HG02840 (cell line): Measurements from ENCODE around the gene TNNT2.

ENCODE experiments used
- ATAC-seq: cut with Tn5 transposase; IDR thresholded peaks from one replicate; pipeline ENCODE4 v1.9.1; 2021; ENCODE audit warnings: mild to moderate bottlenecking, moderate library complexity, moderate number of reproducible peaks; ENCODE audit not compliant: unreplicated experiment, low FRiP score

TNNT2 gene

GRCh38 chr1:201320168-201320788 is 57.2 kb downstream of the TNNT2 start:
- no peak for ATAC-seq

DNA sequence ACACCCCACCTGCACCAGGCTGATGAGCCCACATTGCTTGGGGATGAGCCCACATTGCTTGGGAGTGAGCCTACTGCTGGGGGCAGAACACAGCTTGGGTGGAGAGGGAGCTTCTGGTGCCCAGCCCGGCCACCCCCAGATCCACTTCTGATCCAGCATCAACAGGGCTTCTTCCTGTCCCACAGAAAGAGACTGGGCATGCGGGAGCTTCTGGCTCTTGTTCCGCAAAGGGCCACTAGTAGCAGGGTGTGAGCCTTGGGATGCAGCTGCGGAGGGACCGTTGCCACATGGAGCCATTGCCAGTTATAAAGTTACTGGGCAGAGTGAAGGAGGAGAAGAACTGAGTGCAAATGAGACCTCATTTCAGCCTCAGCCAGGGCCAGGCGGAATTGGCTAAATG is 57.8 kb downstream of the TNNT2 start:
- no peak for ATAC-seq

DNA sequence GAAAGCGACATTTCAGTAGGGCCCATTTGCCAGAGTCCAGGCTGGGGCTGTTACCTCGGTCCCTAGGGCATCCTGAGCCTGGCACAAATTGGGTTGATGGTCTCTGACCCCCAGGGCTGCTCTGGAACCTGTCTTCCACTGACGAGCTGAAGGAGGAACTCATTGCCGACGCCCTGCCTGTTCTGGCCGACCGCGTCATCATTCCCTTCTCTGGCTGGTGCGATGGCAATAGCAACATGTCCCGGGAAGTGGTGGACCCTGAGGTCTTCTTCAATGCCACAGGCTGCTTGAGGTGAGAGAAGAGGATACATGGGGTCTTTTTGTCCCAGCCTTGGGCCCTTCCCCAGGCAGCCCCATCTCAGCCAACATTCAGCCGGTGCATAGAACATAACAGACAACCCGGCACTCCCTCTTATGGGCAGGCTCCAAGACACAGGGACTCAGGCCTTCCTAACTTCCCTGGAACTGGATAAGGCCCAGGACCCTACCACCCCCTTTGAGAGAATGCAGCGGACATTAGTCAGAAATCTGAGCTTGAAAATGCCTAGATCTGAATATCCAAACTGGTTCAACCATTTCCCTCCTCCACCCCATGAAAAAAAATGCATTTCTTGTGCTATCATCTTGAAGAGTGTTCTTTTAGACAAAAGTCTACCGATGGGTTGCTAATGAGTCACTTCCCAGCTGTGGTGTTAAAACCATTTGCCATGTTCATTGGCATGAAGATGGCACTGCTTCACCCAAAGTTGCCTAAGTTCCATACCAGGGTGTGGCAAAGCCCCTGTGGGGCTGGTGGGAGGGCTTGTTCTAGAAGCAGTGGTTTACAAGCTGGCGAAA is 58.8 kb downstream of the TNNT2 start:
- ATAC-seq: no peak

DNA sequence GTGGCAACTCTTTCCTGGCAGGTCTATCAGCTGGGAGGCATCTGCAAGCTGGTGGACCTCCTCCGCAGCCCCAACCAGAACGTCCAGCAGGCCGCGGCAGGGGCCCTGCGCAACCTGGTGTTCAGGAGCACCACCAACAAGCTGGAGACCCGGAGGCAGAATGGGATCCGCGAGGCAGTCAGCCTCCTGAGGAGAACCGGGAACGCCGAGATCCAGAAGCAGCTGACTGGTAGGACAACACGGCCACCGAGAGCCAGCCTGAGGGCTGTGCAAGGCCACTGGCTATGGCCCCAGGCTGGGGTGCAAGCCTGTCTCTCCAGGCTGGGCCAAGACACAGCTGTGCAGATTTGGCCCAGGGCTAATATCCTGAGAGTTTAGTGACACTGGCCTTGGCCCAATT is 59.9 kb downstream of the TNNT2 start:
- no peak for ATAC-seq

- ATAC-seq: no peak
Observed at GRCh38 chr1:201316556-201316955, 60.9 kb downstream of the TNNT2 start.

DNA sequence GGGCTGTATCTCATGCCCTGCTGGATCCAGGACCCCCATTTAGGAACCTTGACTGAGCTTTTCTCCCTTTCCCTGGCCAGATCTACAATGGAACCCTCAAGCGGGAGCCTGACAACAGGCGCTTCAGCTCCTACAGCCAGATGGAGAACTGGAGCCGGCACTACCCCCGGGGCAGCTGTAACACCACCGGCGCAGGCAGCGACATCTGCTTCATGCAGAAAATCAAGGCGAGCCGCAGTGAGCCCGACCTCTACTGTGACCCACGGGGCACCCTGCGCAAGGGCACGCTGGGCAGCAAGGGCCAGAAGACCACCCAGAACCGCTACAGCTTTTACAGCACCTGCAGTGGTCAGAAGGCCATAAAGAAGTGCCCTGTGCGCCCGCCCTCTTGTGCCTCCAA is 64.4 kb downstream of the TNNT2 start:
- ATAC-seq: no peak

DNA sequence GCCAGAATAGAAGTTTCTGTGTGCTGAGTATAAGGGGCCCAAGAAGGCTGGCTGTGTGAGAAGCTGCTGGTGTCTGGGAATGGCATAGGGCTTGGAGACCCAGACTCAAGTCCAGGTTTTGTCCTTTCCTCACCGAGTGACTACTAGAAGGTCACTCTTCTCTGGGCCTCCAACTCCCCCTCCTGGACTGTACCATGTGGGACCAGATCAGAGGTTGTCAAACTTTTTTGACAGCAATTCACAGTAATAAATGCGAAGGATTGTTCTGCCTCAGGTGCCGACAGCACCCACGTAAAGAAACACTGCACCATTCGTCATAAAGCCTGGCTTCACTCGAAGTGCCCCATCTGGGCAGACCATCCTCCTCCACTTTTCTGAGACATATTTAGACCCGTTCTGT is 65.2 kb downstream of the TNNT2 start:
- ATAC-seq: no peak

- no peak for ATAC-seq
Observed at GRCh38 chr1:201311356-201312011, 66.0 kb downstream of the TNNT2 start.

- no peak for ATAC-seq
Observed at GRCh38 chr1:201310986-201311355, 66.5 kb downstream of the TNNT2 start.

DNA sequence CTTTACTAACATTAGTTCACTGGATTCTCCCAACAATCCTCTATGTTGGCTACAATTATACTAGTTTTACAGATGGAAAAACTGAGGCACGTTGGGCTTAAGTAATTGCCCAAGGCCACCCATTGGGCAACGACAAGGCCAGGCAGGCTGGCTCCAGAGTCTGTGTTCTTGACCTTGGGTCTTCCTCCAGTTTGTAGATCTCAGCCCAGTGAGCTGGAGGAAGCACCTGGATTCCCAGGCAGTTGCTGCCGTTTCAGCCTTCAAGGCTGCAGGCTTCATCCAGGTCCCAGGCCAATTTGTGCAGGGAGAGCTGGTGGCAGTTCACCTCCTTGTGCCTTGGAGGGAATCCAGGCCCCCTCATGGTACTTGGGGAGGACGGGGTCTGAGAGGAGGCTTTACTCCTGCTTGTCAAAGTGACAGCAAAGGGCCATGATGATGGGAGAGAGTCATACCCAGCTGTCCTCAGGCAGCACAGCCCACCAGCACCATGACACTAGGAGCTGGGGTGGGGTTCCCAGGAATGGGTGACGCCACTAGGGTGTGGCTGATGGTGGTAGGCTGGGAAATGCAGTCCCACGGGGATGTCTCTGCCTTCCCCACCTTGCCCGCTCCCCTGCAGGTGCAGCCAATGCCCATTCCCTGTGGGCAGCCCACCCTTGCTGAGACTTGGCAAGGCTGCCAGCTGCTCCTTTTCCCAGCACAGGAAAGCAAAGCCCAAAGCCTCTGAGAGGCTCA is 67.1 kb downstream of the TNNT2 start:
- no peak for ATAC-seq

DNA sequence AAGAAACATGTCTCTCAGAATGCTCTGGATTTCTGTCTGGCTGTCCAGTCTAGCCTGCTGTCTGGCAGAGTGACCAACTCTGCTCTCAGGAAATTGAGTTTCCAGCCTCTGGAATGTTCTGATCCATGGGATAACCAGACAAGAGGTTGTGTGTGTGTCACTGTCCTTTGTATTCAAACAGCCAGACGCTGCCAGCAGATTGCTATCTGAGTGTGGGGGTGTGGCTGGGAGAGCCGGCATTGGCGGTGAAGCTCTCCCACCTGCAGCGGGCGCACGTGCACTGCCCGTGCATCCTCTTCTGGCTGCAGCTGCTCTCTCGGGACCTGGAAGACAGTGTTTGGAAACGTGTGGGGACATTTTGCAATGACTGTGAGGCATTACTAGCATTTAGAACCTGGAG is 68.1 kb downstream of the TNNT2 start:
- ATAC-seq: no peak
